Measurements from ENCODE around the gene ANKRD45.

ANKRD45 gene

DNA sequence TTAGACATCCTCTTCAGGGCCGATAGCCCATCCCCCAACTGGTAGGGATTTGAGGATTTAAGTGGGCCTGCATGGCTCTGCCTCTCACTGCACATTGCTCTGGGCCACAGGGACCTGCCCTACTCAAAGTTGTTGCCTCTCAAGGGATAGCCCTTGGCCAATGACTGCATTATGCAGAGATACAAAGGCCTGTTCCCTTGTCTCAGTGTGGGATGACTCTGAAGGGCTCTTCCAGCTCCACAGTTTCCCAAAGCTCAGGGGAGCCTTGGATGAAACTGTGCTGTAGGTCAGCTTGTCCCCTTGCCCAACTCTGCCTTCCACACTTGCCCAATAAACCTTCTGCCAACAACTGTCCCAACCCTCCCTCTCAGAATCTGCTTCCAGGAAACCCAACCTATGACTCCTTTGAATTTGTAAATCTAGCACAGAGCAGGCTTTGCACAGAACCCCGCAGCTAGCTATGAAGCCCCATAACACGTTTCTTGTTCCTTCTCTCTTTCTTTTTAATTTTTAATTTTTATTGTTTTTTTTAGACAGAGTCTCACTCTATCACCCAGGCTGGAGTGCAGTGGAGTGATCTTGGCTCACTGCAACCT, 109.3 kb downstream of the ANKRD45 start:
- no peak for TF ChIP-seq SIN3A (IDR thresholded peaks at IDR 0.05; ENCODE audit: borderline replicate concordance, insufficient read depth, low read length)
- TF ChIP-seq POLR2AphosphoS5 (IDR thresholded peaks at IDR 0.05; ENCODE audit: low read depth, low read length): no peak
- no peak for TF ChIP-seq FOXP2 (optimal IDR thresholded peaks at IDR 0.05; ENCODE audit: borderline replicate concordance, extremely low read depth, extremely low read length, insufficient read depth)
- TF ChIP-seq TAF1 (IDR thresholded peaks at IDR 0.05; ENCODE audit: borderline replicate concordance, insufficient read depth, low read length): no peak
- TF ChIP-seq, protein P1, sequence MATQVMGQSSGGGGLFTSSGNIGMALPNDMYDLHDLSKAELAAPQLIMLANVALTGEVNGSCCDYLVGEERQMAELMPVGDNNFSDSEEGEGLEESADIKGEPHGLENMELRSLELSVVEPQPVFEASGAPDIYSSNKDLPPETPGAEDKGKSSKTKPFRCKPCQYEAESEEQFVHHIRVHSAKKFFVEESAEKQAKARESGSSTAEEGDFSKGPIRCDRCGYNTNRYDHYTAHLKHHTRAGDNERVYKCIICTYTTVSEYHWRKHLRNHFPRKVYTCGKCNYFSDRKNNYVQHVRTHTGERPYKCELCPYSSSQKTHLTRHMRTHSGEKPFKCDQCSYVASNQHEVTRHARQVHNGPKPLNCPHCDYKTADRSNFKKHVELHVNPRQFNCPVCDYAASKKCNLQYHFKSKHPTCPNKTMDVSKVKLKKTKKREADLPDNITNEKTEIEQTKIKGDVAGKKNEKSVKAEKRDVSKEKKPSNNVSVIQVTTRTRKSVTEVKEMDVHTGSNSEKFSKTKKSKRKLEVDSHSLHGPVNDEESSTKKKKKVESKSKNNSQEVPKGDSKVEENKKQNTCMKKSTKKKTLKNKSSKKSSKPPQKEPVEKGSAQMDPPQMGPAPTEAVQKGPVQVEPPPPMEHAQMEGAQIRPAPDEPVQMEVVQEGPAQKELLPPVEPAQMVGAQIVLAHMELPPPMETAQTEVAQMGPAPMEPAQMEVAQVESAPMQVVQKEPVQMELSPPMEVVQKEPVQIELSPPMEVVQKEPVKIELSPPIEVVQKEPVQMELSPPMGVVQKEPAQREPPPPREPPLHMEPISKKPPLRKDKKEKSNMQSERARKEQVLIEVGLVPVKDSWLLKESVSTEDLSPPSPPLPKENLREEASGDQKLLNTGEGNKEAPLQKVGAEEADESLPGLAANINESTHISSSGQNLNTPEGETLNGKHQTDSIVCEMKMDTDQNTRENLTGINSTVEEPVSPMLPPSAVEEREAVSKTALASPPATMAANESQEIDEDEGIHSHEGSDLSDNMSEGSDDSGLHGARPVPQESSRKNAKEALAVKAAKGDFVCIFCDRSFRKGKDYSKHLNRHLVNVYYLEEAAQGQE (IDR thresholded peaks at IDR 0.05; ENCODE audit: insufficient read depth in 1 of 2, low read depth in 2 of 2, low read length in 2 of 2): no peak

All from PFSK-1 (cell line).